CD4-positive, alpha-beta T cell treated with Interferon alpha-2 for 1 hour (primary cell): ENCODE data around the gene TTC7B.

Source experiments
- DNase-seq, 2 donors: peaks; one replicate each; pipeline ENCODE4 v3.0.0-alpha.2; 2020 to 2022

The TTC7B gene

GRCh38 chr14:90666571-90666970 lies 149.7 kb downstream of the TTC7B start:
- DNase-seq: no peak

DNA sequence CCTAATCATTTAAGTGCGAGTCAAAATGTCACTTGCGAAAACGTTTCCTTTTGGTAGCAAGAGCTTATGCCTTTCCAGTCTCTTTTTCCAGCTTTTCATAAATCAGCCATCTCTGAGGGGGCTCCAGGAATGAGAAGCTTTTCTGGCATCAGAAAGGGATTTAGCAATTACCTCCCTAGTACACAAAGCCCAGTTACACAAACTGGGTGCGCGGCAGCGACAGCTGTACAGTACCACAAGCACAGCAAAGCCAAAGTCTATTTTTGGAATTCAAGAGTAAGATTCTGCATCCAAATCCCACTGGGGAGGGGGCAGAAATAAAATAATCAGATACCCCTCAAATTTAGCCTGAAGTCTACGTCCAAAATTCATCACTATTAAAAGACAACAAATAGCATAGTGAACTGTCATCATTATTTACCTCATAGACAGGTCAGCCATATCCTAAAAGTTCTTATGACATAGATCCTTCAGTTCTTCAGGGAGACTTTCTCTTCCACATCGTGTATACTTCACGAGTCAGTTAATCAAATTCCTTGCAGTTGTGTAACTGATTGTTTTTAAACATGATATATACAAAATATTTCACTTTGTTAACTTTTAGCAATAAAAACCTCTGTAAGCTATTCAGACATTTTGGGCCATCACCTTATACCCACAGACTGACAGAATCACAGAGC lies 150.8 kb downstream of the TTC7B start:
- DNase-seq: no peak

- no peak for DNase-seq
Measured at GRCh38 chr14:90664911-90665310, 151.3 kb downstream of the TTC7B start.

DNA sequence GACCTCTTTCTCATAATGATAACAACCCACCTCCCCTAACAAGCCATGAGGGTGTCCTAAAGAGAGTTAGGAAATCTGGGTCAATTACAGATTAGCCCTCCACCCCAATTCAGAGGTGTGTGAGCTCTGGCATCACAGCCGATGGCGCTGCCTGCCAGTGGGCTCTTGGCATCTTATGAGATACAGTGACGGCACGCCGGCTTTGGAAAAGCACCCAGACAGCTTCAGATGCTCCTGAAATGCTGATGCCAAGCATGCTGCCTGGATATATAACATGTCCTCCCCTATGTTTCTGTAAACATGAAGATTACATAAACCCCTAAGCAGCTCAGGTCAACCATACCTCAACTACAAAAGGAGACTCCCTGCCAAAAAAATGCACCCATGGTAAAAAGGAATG lies 152.6 kb downstream of the TTC7B start:
- DNase-seq: no peak

DNA sequence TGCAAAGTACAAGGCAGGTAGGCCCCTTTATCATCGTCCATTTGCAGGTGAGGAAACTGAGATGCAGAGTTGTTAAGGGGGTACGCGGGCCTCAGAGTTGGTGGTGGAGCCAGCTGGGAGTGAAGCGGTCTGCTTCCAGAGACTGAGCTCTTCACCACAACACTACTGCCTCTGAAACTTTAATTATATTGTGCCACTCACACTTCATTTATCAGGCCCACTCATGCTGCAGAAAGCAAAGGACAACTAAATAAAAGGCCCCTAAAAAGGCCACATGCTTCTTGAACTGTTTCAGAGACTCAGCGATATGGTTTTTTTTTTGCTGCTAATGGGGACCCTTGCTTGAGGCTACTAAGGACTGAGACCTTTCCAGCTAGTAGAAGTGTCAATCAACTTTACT lies 153.1 kb downstream of the TTC7B start:
- DNase-seq: no peak

- DNase-seq: no peak
Measured at GRCh38 chr14:90661866-90662265, 154.4 kb downstream of the TTC7B start.

DNA sequence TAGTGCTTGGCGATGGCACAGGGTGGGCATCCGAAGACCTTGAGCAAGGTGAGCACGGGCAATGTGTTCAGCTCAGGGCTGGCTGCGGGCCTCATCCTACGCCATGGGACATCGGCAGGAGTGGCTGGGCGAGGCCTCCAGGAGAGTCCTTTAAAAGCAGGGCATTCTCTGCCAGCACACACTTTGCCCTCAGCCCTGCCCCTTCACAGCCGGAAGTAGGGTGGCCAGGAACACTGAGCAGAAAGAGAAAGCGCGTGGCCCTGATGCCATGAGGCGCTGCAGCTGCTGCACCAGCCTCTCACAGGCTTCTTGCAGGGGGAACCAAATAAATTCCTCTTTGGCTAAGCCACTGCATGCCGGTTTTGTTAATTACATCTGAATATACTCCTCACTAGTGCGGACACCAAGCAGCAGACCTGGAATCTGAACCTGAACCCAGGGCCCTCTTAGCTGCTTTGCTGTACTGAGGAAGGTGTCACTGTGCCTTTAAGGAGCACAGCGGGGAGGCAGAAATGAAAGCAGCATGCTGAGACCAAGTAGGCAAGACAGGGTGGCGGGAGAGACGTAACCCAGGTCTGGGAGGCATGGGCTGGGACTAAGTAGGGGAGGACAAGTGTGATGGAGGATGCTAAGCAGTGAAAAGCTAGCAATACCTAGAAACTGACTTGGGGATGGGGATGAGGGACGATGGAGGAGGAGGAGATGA lies 155.2 kb downstream of the TTC7B start:
- DNase-seq: no peak

DNA sequence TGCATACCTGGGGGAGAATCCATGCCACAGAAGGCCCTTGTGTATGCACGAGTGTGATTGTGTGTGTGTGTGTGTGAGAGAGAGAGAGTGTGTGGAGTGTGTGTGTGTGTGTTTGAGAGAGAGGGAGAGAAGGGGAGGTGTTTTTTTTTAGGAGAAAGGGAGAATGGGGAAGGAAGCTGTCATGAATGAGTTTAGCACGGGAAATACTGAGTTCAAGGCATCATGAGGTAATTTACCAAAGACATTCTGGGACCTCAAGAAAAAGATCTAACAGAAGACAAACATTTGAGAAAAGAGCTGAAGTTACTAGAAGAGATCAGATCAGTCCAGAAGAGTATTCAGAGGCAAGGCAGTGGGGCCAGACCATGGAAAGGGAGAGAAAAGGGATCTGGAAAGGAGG lies 157.1 kb downstream of the TTC7B start:
- no peak for DNase-seq

- DNase-seq: peak; percentile 6 to 58
Measured at GRCh38 chr14:90658541-90658967, 157.7 kb downstream of the TTC7B start.

GRCh38 chr14:90656973-90657372 lies 159.3 kb downstream of the TTC7B start:
- no peak for DNase-seq

DNA sequence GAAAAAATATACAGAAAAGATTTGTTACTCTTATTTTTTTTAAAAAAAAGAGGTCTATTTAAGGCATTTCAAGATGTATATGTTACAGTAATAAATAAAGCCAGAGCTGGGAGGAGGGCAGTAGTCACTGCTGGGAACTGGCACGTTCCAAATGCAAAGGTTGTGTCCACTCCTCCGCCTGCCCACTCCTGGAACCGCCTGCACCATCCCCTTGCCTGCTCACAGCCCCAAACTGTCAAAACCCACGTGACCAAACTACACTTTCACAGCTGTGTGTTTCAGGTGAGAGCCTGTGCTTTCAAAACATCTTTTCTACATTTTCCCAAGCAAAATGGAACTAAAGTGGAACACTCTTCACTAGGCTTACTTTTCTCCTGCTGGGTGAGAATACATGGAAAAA lies 160.4 kb downstream of the TTC7B start:
- no peak for DNase-seq

- no peak for DNase-seq
Measured at GRCh38 chr14:90654831-90655276, 161.4 kb downstream of the TTC7B start.

DNA sequence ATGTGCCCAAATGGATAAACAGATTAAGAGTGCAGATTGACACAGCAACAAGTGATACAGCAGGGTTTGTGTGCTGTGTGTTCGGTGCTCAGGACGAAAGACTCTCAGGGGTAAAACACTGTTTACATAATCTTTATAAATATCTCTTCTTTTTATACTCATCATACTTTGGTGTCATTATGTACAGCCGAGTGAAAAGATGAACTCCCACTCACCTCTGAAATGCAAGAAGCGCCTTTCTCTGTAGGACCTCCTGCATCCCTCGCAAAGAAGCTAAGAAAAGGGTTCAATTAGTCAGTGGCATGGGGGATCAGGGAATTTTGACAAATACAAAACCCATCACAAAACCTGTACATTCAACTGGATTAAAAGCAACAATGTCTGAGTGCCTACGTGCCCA lies 163.6 kb downstream of the TTC7B start:
- DNase-seq: no peak

DNA sequence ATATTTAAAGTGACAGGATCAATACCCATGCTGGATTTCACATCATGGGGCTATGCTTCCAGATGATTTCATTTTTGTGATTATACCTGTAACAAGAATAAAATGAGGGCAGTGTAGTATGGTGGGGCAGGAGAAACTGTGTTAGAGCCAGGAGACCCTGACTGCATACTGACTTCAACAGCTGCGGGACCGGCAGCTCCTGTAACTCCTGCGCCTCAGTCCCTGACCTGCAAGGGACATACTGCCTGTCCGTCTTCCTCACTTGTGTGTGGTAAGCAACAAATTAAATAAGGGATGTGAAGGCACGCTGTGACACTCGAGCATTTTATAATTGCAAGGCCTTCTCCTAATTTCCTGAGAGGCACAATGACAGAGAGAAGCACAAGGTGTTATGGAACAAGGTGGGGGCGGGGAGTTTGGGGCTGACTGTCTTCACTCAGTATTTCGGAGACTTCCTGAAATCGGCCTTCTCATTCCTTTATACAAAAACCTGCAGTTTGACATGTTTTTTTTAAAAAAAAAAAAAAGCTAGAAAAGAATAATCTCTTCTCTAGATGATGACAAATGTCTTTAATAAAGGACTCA lies 164.2 kb downstream of the TTC7B start:
- DNase-seq: no peak

- DNase-seq: no peak
Measured at GRCh38 chr14:90651271-90651804, 164.9 kb downstream of the TTC7B start.

- no peak for DNase-seq
Measured at GRCh38 chr14:90649557-90650135, 166.6 kb downstream of the TTC7B start.

DNA sequence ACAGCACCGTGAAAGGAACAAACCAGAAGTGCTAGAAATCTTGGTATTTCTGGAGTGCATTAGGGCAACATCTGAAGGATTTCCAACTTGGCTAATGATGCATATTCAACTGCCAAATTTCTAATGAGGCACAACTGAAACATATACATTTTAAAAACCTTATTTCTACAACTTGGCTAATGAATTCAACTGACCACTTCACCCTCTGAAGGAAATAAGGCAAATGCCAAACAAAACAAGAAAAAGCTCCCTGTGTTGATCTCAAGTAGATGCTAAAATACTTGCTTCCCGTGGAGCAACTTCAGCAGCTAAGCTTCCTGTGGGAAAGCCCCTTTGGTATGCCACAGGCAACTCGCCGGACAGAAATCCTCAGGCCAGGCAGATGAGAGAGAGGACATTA lies 167.1 kb downstream of the TTC7B start:
- no peak for DNase-seq

- DNase-seq: no peak
Measured at GRCh38 chr14:90648421-90648820, 167.8 kb downstream of the TTC7B start.

DNA sequence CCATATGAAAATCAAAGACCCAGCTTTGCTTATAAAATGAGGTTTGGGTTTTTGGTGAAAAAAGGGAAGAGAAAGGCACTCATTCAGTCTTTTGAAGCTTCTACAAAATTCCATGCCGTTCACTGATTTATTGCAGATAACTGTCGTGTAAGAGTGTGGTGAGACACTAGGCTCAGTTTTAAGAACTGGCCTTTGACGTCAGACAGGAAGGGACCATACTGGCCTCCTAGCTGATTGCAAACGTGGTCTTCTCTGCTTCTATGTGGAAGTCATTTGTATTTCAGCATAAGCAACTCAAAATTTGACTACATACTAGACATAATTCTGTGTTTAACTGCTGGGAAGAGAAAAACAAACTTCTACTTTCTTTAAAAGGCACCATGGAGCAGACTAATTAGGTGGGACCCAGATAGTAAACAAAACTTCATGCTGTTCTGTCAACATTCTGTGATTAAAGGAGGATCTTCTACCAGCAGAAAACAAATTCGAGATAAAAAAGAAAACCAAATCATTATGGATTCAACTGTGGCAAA lies 168.7 kb downstream of the TTC7B start:
- peak in 1 of 2 donors; percentile 19 for DNase-seq

GRCh38 chr14:90645842-90646443 lies 170.3 kb downstream of the TTC7B start:
- no peak for DNase-seq

DNA sequence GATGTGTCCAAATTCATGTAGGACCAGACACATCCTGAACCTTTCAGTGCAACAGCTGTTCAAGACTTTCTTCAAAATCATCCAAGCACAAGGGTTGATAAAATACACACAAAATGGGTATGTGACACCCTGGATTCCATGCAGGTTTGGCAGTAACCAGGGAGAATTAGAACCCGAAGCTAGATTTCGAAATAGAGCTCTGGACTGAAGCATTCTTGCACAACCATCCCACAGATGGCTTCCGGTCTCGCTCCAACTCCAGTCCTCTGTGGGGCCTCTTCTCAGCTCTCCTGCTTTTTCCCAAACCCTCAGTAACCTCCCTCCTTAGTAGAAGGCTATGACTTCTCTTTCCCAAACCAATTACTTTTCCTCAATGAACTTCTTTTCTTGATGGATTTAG lies 171.3 kb downstream of the TTC7B start:
- no peak for DNase-seq

GRCh38 chr14:90643982-90644670 lies 172.1 kb downstream of the TTC7B start:
- DNase-seq: no peak
